NCI-H526 (cell line): Measurements from ENCODE around the gene ZFAND3.

Experiments used
- DNase-seq, 2 experiments: peaks; one replicate each; lab custom pipeline; 2025; lab: John Stamatoyannopoulos, UW

ZFAND3 gene

DNA sequence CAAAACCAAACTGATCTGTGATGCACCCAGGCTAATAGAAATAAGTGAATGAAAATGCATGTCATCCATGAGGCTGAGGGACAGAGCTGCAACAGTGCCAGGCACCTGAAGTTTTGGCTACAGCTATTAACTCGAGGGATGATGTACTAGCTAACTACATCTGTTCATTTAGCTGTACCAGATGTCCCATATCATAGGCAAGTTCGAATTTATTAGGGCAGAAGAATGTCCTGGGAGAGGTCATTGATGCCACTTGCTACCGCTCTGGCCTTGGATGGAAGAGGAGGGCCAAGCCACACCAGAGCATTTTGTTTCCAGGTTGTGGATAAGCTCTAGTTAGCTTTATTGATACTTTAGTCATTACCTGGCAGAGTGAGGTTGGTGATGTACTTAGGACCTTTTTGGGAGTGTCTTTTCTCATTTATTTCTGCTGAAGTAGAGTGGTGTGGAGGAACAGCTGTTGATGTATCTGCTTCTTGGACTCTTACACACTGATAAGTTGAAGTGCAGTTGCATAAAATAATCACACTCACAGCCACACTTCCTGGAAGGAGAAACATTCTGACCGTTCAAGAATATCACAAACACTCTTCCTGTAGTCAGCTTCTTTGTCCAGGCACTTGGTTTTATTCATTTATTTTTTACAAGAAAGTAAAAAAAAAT is 8.2 kb downstream of the ZFAND3 start:
- no peak for DNase-seq

- DNase-seq = no peak
These were observed 10.7 kb downstream of the ZFAND3 start for GRCh38 chr6:37830225-37830624.

- DNase-seq = no peak
These were observed 11.9 kb downstream of the ZFAND3 start for GRCh38 chr6:37831457-37831856.

- DNase-seq = no peak
These were observed 16.4 kb downstream of the ZFAND3 start for GRCh38 chr6:37835923-37836322.

GRCh38 chr6:37838219-37838921 is 18.8 kb downstream of the ZFAND3 start:
- no peak for DNase-seq

DNA sequence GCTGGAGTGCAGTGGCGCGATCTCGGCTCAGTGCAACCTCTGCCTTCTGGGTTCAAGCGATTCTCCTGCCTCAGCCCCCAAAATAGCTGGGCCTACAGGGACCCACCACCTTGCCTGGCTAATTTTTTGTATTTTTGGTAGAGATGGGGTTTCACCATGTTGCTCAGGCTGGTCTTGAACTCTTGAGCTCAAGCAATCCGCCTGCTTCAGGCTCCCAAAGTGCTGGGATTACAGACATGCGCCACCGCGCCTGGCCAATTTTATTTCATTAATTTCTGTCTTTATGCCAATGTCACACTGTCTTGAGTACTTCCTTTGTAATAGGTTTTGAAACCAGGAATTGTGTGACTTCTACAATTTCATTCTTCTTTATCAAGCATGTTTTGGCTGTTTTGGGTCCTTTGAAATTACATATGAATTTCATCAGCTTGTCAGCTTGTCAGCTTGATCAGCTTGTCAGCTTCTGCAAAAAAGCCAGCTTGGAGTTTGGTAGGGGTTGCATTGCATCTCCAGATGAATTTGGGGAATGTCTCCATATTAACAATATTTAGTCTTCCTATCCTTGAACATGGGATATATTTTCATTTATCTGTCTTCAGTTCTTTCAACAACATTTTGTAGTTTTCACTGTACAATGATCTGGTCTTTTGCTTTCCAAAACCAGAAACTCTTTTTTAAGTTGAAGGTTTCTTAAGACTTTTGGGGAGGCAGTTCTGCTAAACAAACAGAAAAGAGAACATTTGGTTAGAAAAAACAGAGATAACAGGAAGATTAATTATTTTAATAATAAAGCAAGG is 20.8 kb downstream of the ZFAND3 start:
- DNase-seq = no peak

DNA sequence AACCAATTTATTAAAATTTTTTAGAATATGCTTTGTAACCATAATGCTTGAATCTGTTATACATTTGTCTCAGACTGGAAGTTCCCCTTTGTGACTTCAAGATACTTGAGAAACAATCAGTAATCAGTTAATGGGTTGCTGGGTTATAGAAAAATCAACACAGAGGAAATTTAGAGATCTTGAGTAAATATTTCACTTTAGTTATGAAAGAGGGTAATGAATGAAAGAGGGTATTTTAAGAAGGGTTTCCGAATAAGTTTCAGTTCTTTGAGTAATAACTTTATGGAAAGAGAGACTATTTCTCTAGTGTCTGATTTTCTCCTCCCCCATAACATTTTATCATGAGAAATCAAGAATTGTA is 21.4 kb downstream of the ZFAND3 start:
- DNase-seq = no peak

GRCh38 chr6:37845026-37845911 is 25.7 kb downstream of the ZFAND3 start:
- DNase-seq = no peak

GRCh38 chr6:37845930-37846329 is 26.4 kb downstream of the ZFAND3 start:
- no peak for DNase-seq

GRCh38 chr6:37847704-37848103 is 28.2 kb downstream of the ZFAND3 start:
- DNase-seq = no peak

GRCh38 chr6:37848371-37848770 is 28.8 kb downstream of the ZFAND3 start:
- no peak for DNase-seq

GRCh38 chr6:37850260-37850659 is 30.7 kb downstream of the ZFAND3 start:
- DNase-seq = no peak

DNA sequence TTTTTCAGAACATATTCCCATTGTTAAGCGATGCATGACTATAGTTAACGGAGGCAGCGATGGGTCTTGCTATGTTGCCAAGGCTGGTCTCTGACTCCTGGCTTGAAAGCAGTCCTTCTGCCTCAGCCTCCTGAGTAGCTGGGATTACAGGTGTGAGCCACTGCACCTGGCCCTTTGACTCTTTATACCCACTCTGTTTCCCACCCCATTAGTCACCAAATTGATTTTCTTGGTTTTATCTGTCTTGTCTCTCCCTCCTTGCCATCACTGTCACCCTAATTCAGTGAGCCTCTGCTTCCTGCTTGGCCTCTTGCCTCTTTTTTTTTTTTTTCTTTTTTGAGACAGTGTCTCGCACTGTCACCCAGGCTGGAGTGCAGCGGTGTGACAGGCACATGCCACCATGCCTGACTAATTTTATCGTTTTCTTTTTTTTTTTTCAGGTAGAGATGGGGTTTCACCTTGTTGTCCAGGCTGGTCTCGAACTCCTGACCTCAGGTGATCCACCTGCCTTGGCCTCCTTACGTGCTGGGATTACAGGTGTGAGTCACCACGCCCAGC is 31.3 kb downstream of the ZFAND3 start:
- no peak for DNase-seq

DNA sequence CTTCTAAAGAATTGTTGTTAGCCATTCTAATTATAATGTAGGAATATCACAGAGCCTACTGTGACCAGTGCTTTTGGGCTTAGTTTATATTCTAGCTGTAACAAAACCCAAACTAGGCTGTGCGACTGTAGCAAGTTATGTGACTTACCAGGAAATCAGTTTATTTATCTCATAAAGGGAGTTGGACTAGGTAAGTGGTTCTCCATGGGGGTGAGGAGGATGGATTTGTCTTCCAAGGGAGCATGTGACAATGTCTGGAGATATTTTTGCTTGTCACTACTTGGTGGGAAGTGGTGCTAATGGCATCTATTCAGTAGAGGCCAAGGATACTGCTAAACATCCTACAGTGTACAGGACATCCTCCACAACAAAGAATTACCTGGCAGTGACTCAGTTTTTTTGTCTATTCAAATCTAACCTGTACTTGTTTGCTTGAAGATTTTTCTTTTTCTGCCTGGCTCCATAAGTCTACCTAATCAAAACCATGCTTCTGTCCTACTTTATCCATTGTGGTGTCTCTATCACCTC is 32.5 kb downstream of the ZFAND3 start:
- no peak for DNase-seq

- no peak for DNase-seq
These were observed 36.8 kb downstream of the ZFAND3 start for GRCh38 chr6:37856285-37856684.

DNA sequence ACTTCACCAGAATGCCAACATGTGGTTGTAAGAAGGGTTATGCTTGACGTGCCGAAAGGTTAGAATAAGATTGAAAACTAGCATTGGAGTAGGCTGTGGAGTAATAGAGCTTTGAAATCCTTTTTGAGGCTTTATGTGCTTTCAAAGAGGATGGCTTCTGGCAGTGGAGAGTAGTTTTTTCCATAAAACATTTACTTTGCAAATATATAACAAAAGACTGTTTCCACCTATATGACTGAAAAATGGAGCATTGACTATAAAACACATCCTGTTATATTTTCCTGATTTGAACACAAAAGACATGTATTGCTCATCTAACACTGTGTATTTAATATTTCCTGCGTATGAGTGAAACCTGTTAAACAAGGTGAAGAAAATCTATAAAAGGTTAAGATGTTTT is 38.8 kb downstream of the ZFAND3 start:
- DNase-seq = no peak

- peak; percentile 12 to 56 for DNase-seq
These were observed 40.8 kb downstream of the ZFAND3 start for GRCh38 chr6:37860226-37860839.

GRCh38 chr6:37861452-37861851 is 41.9 kb downstream of the ZFAND3 start:
- no peak for DNase-seq

DNA sequence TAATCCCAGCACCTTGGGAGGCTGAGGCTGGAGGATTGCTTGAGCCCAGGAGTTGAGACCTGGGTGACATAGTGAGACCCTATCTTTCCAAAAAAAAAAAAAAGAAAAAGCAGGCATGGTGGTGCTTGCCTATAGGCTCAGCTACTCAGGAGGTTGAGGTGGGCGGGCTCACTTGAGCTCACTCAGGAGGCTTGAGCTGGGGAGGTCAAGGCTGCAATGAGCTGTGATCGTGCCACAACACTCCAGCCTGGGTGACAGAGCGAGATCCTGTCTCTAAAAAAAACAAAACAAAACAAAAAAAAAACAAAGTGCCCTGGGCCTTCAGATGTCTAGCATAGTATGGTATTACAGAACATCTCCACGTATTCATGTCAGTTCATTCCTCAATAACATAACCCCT is 42.9 kb downstream of the ZFAND3 start:
- DNase-seq = no peak

- no peak for DNase-seq
These were observed 43.5 kb downstream of the ZFAND3 start for GRCh38 chr6:37862992-37863391.

GRCh38 chr6:37864250-37864649 is 44.7 kb downstream of the ZFAND3 start:
- DNase-seq = no peak
